ENCODE results near the gene DCHS1.

DCHS1 gene

DNA sequence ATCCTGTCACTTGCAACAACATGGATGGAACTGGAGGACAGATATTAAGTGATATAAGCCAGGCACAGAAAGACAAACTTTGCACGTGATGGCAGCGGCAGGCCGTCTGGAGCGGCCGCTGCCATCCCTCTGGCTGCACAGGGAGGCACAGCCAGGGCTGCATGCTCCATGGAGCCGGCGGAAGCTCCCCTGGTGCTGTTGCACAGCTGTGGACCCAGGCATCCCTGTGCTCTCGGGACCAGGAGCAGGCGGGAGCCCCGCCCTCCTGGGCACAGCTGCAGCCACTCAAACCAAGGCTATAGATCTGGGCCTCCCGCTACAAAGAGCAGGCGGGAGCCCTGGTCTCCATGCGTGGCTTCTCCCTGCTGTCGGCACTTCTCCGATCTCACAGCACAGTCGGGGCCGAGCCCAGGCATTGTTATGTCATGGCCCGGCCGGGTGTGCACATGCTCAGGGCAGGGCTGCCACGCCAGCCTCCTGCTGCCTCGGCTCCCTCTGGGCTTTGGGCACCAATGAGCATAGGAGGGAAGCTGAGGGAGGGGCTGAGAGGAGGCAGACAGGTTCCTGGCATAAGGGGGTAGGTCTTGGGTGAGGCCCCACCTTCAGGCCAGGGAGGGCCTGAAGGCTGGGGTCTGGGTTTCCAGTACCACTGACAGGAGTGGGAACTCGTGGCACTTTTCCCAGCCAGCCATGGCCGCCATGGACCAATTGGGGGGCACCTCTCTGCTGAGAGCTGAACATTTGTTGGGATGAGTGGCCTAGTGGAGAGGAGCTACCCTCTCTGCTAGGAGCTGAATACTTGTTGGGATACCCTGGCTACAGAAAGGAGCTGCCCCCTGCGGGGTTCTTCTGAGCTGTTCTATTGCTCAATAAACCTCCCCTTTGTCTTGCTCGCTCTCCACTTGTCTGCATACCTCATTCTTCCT lies 68.9 kb downstream of the DCHS1 start:
- TF ChIP-seq SUZ12 (IDR thresholded peaks at IDR 0.05) (no peak), ELF4 (IDR thresholded peaks at IDR 0.05) (no peak), TARDBP (IDR thresholded peaks at IDR 0.05) (no peak)
- no peak for DNase-seq (ENCODE audit: extremely low spot score)
- CTCF ChIA-PET, result no interaction called here
- POLR2A ChIA-PET, result interaction anchor here (0.5 to 1.3 kb wide), 2 partner anchors 16 to 42 kb away, joined by 3 read pairs; partner anchors contain the start of genes ILK and RRP8

DNA sequence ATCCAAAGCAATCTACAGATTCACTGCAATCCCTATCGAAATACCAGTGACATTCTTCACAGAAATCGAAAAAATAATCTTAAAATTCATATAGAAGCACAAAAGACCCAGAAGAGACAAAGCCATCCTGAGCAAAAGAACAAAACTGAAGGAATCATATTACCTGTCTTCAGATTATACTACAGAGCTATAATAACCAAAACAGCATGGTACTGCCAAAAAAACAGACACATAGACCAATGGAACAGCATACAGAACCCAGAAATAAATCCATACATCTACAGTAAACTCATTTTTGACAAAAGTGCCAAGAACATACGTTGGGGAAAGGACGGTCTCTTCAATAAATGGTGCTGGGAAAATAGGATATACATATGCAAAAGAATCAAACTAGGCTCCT lies 71.1 kb downstream of the DCHS1 start:
- ChIA-PET CTCF (no interaction called here), POLR2A (no interaction called here)
- TF ChIP-seq SUZ12 (IDR thresholded peaks at IDR 0.05) (no peak), ARNT (IDR thresholded peaks at IDR 0.05) (no peak), SP1 (IDR thresholded peaks at IDR 0.05) (no peak), BHLHE40 (IDR thresholded peaks at IDR 0.05; ENCODE audit: borderline replicate concordance) (no peak), CTBP1 (IDR thresholded peaks at IDR 0.05; ENCODE audit: borderline replicate concordance) (no peak), FOXA1 (IDR thresholded peaks at IDR 0.05) (no peak), TARDBP (IDR thresholded peaks at IDR 0.05) (no peak), NFRKB (IDR thresholded peaks at IDR 0.05) (no peak), FOXK2 (IDR thresholded peaks at IDR 0.05) (no peak), LEF1 (IDR thresholded peaks at IDR 0.05; ENCODE audit: borderline replicate concordance) (no peak)
- TF ChIP-seq, protein P1, sequence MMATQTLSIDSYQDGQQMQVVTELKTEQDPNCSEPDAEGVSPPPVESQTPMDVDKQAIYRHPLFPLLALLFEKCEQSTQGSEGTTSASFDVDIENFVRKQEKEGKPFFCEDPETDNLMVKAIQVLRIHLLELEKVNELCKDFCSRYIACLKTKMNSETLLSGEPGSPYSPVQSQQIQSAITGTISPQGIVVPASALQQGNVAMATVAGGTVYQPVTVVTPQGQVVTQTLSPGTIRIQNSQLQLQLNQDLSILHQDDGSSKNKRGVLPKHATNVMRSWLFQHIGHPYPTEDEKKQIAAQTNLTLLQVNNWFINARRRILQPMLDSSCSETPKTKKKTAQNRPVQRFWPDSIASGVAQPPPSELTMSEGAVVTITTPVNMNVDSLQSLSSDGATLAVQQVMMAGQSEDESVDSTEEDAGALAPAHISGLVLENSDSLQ (IDR thresholded peaks at IDR 0.05), result no peak
- no peak for DNase-seq (ENCODE audit: extremely low spot score)

DNA sequence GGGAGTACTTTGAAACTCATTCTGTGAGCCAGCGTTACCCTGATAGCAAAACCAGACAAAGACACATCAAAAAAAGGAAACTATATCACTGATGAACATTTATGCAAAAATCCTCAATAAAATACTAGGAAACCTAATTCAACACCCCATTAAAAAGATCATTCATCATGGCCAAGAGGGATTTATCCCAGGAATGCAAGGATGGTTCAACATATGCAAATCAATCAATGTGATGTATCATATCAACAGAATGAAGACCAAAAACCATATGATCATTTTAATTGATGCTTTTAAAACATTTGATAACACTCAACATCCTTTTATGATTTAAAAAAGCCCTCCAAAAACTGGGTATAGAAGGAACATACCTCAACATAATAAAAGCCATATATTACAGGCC lies 72.0 kb downstream of the DCHS1 start:
- TF ChIP-seq ZNF384 (IDR thresholded peaks at IDR 0.05) (no peak), FOXA1 (IDR thresholded peaks at IDR 0.05) (no peak), BHLHE40 (IDR thresholded peaks at IDR 0.05; ENCODE audit: borderline replicate concordance) (no peak), SUZ12 (IDR thresholded peaks at IDR 0.05) (no peak), HDGF (IDR thresholded peaks at IDR 0.05; ENCODE audit: borderline replicate concordance) (no peak), CTBP1 (IDR thresholded peaks at IDR 0.05; ENCODE audit: borderline replicate concordance) (no peak), TARDBP (IDR thresholded peaks at IDR 0.05) (no peak)
- TF ChIP-seq, protein P1 (IDR thresholded peaks at IDR 0.05), result no peak
- no peak for DNase-seq (ENCODE audit: extremely low spot score)
- ChIA-PET POLR2A (no interaction called here), CTCF (no interaction called here)

DNA sequence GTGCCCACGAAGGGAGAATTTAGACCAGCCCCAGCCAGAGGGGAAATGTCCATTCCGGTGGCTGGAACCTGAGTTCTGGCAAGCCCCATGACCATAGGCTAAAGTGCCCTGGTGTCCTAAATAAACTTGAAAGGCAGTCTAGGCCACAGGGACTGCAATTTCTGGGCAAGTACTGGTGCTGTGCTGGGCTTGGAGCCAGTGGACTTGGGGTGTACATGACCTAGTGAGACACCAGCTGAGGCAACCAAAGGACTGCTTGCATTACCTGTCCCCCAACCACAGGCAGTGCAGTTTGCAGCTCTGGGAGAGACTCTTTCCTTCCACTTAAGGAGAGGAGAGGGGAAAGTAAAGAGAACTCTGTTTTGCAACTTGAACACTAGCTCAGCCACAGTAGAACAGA lies 75.9 kb downstream of the DCHS1 start:
- POLR2A ChIA-PET, result no interaction called here
- TF ChIP-seq HDGF (IDR thresholded peaks at IDR 0.05; ENCODE audit: borderline replicate concordance) (no peak), FOXM1 (IDR thresholded peaks at IDR 0.05; ENCODE audit: borderline replicate concordance) (no peak), L3MBTL2 (conservative IDR thresholded peaks at IDR 0.05) (no peak), ELF4 (IDR thresholded peaks at IDR 0.05) (no peak), TARDBP (IDR thresholded peaks at IDR 0.05) (no peak), ARNT (IDR thresholded peaks at IDR 0.05) (no peak), SP1 (IDR thresholded peaks at IDR 0.05) (no peak)
- no peak for DNase-seq (ENCODE audit: extremely low spot score)
- CTCF ChIA-PET, result no interaction called here

DNA sequence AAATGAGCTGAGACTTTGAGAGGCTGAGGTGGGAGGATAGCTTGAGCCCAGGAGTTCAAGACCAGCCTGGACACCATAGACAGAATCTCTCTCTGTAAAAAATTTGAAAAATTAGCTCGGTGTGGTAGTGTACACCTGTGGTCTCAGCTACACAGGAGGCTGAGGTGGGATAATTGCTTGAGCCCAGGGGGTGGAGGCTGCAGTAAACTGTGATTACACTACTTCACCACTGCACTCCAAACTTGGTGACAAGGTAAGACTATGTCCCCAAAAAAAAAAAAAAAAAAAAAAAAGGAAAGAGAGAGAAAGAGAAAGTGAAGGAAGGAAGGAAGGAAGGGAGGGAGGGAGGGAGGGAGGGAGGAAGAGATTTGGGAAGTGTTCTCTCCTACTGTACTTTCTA lies 77.5 kb downstream of the DCHS1 start:
- CTCF ChIA-PET, result no interaction called here
- POLR2A ChIA-PET, result no interaction called here
- no peak for DNase-seq (ENCODE audit: extremely low spot score)
- TF ChIP-seq, protein P1 (IDR thresholded peaks at IDR 0.05), result no peak
- TF ChIP-seq FOXK2 (IDR thresholded peaks at IDR 0.05) (no peak), BHLHE40 (IDR thresholded peaks at IDR 0.05; ENCODE audit: borderline replicate concordance) (no peak), FOXA1 (IDR thresholded peaks at IDR 0.05) (no peak), NFRKB (IDR thresholded peaks at IDR 0.05) (no peak)

DNA sequence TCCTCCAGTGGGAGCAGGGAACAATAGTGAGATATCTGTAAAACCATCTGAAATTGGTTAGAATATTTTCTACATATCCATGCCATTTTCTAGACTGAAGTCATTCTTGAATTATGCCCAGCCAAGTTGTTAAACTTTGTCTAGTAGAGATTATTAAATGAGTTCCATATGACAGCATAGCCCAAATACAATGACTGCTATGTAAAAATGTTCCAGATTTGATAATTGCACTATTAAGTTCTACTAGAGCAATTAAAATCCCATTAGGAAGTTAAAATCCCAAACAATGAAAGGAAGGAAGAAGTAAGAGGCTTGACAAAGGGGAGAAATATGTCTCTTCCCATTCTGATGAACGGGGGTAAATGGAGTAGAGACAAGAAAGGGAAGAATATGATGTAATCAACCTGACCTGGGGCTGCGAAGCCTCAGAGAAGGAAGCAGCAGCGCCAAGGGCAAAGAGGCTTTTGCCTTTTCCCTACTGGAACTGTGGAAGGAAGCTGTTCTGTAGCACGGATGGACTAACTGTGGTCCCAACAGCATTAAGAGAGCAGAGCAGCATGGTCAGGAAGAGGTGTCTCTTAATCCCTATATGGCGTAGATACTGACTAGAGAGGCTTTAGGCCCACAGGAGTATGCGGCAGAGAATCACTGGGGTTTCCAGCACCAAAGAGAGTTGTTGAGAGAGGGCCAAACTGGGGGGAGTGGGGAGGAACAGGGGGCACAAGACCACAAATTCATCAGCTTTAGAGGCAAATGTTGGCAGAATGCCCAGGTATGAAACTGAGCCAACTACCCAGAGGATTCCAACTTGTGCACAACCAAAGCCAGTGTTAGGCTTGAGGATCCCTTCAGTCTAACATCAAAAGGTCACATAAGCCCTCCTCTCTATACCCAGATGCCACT lies 78.9 kb downstream of the DCHS1 start:
- ChIA-PET CTCF (no interaction called here), POLR2A (no interaction called here)
- no peak for DNase-seq (ENCODE audit: extremely low spot score)
- TF ChIP-seq SP1 (IDR thresholded peaks at IDR 0.05) (no peak), HDGF (IDR thresholded peaks at IDR 0.05; ENCODE audit: borderline replicate concordance) (no peak), ARNT (IDR thresholded peaks at IDR 0.05) (no peak), L3MBTL2 (conservative IDR thresholded peaks at IDR 0.05) (no peak), TARDBP (IDR thresholded peaks at IDR 0.05) (no peak), BHLHE40 (IDR thresholded peaks at IDR 0.05; ENCODE audit: borderline replicate concordance) (no peak), CTBP1 (IDR thresholded peaks at IDR 0.05; ENCODE audit: borderline replicate concordance) (no peak), ZNF384 (IDR thresholded peaks at IDR 0.05) (no peak)
- TF ChIP-seq, protein P1 (IDR thresholded peaks at IDR 0.05), result no peak
